ENCODE measurements around the gene KIF3B. TPM values are rescaled to one million over a fixed set of nuclear protein-coding genes. Genes with fewer than 3 reads are reported as not detected.
A peak's percentile ranks its signal among the peaks of the same experiment; 100 is the strongest.

The KIF3B gene
- total and polyA plus RNA-seq, 10 of the 15 experiments (the other 5 are each of a cell fraction or from before 2014, with no cell fraction given), result 7.4 to 37.3 (median 25.9) TPM

DNA sequence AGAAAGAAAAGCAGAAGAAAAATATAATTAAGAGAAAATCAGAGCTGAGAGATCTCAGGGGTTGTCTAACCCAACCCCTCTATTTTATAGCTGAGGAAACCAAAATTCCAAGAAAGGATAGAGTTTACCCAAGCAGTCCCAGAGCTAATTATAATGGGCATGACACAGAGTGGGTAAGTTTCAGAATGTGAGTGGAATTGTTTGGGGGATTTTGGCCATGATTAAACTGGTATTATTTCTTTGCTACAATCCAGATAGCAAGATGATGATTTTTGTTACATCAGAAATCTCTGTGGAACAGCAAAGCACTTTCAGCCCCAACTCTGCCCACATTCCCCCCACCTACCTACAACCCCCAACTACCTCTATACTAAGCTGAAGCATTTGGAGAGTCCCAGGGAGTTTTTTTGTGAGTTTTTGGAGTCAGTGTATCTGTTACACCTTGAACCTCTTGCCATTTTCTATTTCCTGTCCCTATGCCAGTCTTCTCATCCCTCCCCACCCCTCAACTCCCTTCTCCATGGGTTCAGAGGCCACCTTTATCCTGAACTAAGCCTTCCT lies 45.0 kb upstream of the KIF3B start:
- CTCF ChIA-PET, result interaction anchor here (1.2 to 1.6 kb wide), 2 partner anchors 9 to 54 kb away, joined by 3 to 4 read pairs; no protein-coding TSS in a partner anchor
- no peak overlapping the region for H3K9ac ChIP-seq (ENCODE audit: control insufficient read depth, insufficient read depth, low read length)
- H3K4me1 ChIP-seq (ENCODE audit: control insufficient read depth, insufficient read depth, low read length), result peaks cover 10% of the 10 kb centered on the region; the same call in 1 of the 2 replicates
- in situ Hi-C loops (cut with MboI), result no loop called here
- RAD21 ChIA-PET (ENCODE audit: unreplicated experiment), result interaction anchor here (1.0 to 2.7 kb wide), 7 partner anchors 27 to 127 kb away, joined by 3 to 15 read pairs (median 6); partner anchors contain the start of gene ASXL1
- intact Hi-C loops (cut with micrococcal nuclease; ENCODE audit: unreplicated experiment), result no loop called here
- POLR2A ChIA-PET, result interaction anchor here (0.6 to 1.4 kb wide), 2 partner anchors 53 to 84 kb away, joined by 4 to 9 read pairs; no protein-coding TSS in a partner anchor
- H3K36me3 ChIP-seq (ENCODE audit: control insufficient read depth in 2 of 2, insufficient read depth in 2 of 2, low read length in 1 of 2), result peaks cover 25 to 26% of the 10 kb centered on the region in 2 experiments; a peak in 3 of 4 replicates
- SMC1A ChIA-PET (ENCODE audit: uncharacterized antibody, unreplicated experiment), result interaction anchor here (0.7 to 3.1 kb wide), 8 partner anchors 9 to 120 kb away, joined by 3 to 15 read pairs (median 4); no protein-coding TSS in a partner anchor
- no TSS peak for BruUV-seq (replicated peaks)
- FAIRE-seq, result no peak
- H2AFZ ChIP-seq (ENCODE audit: control insufficient read depth, low read depth, low read length), result no peak overlapping the region
- no peaks in the 10 kb centered on the region for H3K79me2 ChIP-seq (ENCODE audit: control insufficient read depth, insufficient read depth, low read length)
- TF ChIP-seq FOXM1 (IDR thresholded peaks at IDR 0.05; ENCODE audit: low read depth, low read length), result peak; percentile 54; the same call in 1 of the 2 replicates
- TF ChIP-seq, protein P1, sequence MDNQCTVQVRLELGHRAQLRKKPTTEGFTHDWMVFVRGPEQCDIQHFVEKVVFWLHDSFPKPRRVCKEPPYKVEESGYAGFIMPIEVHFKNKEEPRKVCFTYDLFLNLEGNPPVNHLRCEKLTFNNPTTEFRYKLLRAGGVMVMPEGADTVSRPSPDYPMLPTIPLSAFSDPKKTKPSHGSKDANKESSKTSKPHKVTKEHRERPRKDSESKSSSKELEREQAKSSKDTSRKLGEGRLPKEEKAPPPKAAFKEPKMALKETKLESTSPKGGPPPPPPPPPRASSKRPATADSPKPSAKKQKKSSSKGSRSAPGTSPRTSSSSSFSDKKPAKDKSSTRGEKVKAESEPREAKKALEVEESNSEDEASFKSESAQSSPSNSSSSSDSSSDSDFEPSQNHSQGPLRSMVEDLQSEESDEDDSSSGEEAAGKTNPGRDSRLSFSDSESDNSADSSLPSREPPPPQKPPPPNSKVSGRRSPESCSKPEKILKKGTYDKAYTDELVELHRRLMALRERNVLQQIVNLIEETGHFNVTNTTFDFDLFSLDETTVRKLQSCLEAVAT (IDR thresholded peaks at IDR 0.05), result no peak
- peak; percentile 64; the same call in 1 of the 2 replicates for TF ChIP-seq RUNX3 (IDR thresholded peaks at IDR 0.05; ENCODE audit: low read length)
- TF ChIP-seq, protein P2, sequence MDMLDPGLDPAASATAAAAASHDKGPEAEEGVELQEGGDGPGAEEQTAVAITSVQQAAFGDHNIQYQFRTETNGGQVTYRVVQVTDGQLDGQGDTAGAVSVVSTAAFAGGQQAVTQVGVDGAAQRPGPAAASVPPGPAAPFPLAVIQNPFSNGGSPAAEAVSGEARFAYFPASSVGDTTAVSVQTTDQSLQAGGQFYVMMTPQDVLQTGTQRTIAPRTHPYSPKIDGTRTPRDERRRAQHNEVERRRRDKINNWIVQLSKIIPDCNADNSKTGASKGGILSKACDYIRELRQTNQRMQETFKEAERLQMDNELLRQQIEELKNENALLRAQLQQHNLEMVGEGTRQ (IDR thresholded peaks at IDR 0.05; ENCODE audit: borderline replicate concordance, low read depth, low read length), result no peak
- TF ChIP-seq NFIC (IDR thresholded peaks at IDR 0.05; ENCODE audit: low read depth, low read length), result peak; percentile 43; the same call in 1 of the 2 replicates
- no peak overlapping the region for H3K4me3 ChIP-seq
- peak; percentile 85 for ATAC-seq
- no peaks in the 10 kb centered on the region for H3K9me3 ChIP-seq (replicated peaks; ENCODE audit: control insufficient read depth, insufficient read depth, low read length)
- H3K27ac ChIP-seq (ENCODE audit: control insufficient read depth, insufficient read depth), result peak overlapping the region; percentile 50
- H4K20me1 ChIP-seq (ENCODE audit: control insufficient read depth, insufficient read depth), result no peaks in the 10 kb centered on the region
- no peak for DNase-seq (ENCODE audit: low read depth, low spot score)
- H3K27me3 ChIP-seq (replicated peaks in 1 of 2; ENCODE audit: control insufficient read depth in 2 of 2, insufficient read depth in 2 of 2, low read length in 1 of 2), result no peaks in the 10 kb centered on the region
- H3K4me2 ChIP-seq (ENCODE audit: control insufficient read depth, insufficient read depth), result no peak overlapping the region; the same call in 1 of the 2 replicates
